Epithelial cell of esophagus (primary cell): Measurements from ENCODE around the gene SYNGR2.

Experiments
- DNase-seq: peaks from one replicate; pipeline ENCODE4 v3.0.0; 2010; ENCODE audit warnings: low read depth
- H3K4me3 ChIP-seq: 2 replicates; pipeline ENCODE4 v1.5.1; 2011; ENCODE audit warnings: mild to moderate bottlenecking, low read length, control low read depth
- CTCF ChIP-seq: IDR thresholded peaks from 2 replicates; pipeline ENCODE4 v1.5.1; 2011; ENCODE audit warnings: low read depth, mild to moderate bottlenecking, low read length, control low read depth, inconsistent platforms; ENCODE audit not compliant: insufficient read depth; ENCODE audit errors: missing control alignments

The SYNGR2 gene

GRCh38 chr17:78174870-78175642, 6.7 kb downstream of the SYNGR2 start:
- peak; percentile 33 for DNase-seq
- peak; percentile 20 for TF ChIP-seq CTCF
- H3K4me3 ChIP-seq: no peak overlapping the region

DNA sequence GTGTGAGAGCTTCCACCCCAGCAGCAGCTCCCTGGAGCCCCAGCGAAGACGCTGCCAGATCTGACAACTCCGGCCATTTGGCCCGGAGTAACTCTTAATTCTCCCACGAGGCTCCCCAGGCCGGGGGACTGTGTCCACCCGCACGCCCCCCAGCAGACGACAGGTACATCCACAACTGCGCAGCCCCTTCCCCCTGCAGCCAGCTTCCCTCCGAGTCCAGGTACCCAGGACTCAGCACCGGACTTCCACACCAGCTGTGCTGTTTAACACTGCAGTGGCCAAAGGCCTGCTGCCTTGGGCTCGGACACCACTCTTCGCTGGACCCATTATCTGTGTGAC, 7.2 kb downstream of the SYNGR2 start:
- no peak overlapping the region for H3K4me3 ChIP-seq
- no peak for DNase-seq
- no peak for TF ChIP-seq CTCF

GRCh38 chr17:78176548-78177025, 8.2 kb downstream of the SYNGR2 start:
- peak; percentile 96 for TF ChIP-seq CTCF
- H3K4me3 ChIP-seq: no peak overlapping the region
- DNase-seq: peak; percentile 74

DNA sequence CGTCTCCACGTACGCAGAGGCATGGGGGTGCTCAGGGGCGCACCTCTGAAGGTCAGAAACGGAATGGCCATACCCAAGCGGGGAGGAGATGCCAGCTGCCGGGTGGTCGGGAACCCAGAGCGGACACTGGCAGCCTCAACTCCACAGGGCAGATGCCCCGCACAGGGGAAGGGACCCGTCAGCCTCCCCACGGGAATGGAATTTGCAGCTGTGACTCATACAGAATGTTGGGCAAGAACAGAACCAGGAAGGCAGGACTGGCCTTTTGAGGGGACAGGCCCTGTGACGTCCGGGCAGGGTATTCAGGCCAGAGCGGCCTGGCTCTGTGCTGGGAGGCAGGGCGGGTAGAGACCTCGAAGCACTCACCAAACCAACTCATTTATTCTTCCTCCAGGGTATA, 11.0 kb downstream of the SYNGR2 start:
- no peak overlapping the region for H3K4me3 ChIP-seq
- TF ChIP-seq CTCF: no peak
- peak; percentile 71 for DNase-seq

- TF ChIP-seq CTCF: no peak
- H3K4me3 ChIP-seq: no peak overlapping the region
- DNase-seq: no peak
These were observed 11.7 kb downstream of the SYNGR2 start for GRCh38 chr17:78180083-78180482.

GRCh38 chr17:78180508-78180907, 12.1 kb downstream of the SYNGR2 start:
- no peak for TF ChIP-seq CTCF
- no peak overlapping the region for H3K4me3 ChIP-seq
- no peak for DNase-seq

DNA sequence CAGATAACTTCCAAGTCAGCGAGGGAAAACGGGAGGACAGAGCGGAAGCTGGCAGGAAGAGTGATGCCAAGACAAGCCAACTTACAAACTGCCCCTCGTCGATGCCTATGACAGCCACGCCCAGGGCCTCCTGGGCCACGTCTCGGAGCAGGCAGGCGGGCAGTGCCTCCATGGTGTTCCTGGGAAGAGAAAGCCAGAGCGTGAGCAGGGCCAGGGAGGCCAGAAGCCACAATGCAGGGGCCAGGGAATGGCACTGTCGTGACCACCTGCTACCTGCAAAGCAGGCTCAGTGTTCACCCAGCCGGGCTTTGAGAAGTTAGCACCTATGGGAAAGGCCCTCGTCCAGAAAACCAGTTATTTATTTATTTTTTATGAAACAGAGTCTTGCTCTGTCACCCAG, 14.1 kb downstream of the SYNGR2 start:
- DNase-seq: no peak
- no peak for TF ChIP-seq CTCF
- H3K4me3 ChIP-seq: no peak overlapping the region
